ENCODE measurements around the gene JAK1.
A peak's percentile ranks its signal among the peaks of the same experiment; 100 is the strongest.
"Not testable (repeated sequence)": the region's sequence is repeated elsewhere in the genome, so short reads cannot be mapped to it uniquely, and the experiment has no call there.

Gene JAK1

GRCh38 chr1:64950284-64950809, 16.0 kb downstream of the JAK1 start:
- no peak for DNase-seq (ENCODE audit: low read depth in 2 of 2, low spot score in 1 of 2)

GRCh38 chr1:64948905-64949833, 17.2 kb downstream of the JAK1 start:
- no peak for DNase-seq (ENCODE audit: low read depth in 2 of 2, low spot score in 1 of 2)

- DNase-seq (ENCODE audit: low read depth in 2 of 2, low spot score in 1 of 2), result no peak
Observed at GRCh38 chr1:64948216-64948615, 18.1 kb downstream of the JAK1 start.

GRCh38 chr1:64946916-64947315, 19.4 kb downstream of the JAK1 start:
- no peak for DNase-seq (ENCODE audit: low read depth in 2 of 2, low spot score in 1 of 2)

DNA sequence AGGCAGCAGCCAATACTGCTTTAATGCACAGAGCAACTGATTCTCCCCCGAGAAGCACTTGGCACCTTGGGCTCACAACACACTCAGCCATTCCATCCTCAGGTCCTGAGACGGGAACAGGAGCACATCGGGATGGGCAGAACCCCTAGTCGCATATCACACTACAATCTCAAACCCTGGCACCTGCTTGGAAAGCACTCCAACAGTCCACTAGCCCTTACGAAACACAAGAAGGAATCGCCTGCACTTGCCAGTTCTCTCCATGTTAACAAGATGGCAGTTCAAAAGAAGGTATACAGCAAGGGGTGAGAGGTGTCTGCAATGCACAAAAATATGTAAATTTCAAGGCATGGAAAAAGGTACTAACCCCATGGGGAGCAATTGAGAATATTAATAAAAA, 21.4 kb downstream of the JAK1 start:
- no peak for DNase-seq (ENCODE audit: low read depth in 2 of 2, low spot score in 1 of 2)

- DNase-seq (ENCODE audit: low read depth in 2 of 2, low spot score in 1 of 2), result no peak
Observed at GRCh38 chr1:64942675-64943074, 23.7 kb downstream of the JAK1 start.

DNA sequence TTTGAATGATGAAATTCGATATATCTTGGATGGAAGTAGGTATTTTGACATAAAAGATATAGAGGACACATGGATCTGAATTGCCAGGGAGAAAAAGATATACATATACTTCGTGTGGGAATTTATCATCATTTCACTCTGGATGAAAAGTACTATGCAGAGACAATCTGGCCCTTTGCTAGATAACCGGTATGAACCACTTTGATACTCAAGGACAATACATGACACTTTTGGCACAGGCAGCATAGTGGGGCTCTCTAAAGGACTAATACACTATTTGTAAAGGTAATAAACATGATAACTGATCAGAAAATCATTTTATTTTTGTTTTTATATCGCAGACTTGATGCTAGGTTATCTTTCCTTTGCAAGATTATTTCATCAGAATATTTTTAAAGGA, 24.2 kb downstream of the JAK1 start:
- no peak for DNase-seq (ENCODE audit: low read depth in 2 of 2, low spot score in 1 of 2)

DNA sequence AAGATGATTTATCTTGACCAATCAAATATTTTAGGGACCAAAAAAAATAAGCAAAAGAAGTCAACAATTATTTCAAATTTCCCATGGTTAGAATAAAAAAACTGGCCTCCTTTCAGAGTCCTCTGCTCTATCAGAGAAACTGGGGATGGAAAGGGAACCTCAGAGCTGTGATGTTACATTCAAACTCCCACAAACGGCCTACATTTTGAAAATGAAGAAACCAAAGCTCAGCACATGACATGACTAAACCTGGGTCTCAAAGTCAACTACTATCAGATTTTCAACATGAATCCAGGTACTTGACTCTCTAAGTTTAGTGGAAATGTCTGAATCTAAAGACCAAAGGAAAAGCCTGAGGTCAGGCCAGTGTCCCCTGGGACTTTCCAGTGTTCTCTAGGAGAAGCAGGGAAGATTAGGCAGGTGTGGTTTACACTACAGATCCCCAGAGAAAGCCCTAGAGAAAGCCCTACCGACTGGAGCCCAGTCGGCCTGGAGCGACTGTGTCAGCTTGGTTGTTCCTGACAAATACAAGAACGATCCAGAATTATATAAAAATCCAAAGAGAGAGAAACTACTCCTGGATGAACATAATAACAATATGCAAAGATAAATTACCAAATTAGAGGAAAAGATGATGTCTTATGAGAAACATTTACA, 24.8 kb downstream of the JAK1 start:
- DNase-seq (ENCODE audit: low read depth in 2 of 2, low spot score in 1 of 2), result no peak

DNA sequence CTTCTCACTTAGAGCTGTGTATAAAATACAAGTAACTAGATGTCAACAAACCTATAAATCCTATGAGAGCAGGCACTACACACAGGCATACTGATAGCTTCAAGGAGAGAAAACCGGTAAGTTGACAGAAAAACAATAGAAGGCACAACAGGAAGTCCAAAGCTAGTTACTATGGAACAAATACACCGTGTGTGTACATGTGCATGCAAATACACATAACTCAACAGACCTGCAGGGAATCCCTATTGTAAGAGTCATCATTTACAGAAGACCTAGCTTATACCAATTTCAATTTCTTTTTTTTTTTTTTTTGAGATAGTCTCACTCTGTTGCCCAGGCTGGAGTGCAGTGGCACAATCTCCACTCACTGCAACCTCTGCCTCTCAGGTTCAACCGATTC, 26.3 kb downstream of the JAK1 start:
- DNase-seq (ENCODE audit: low read depth in 2 of 2, low spot score in 1 of 2), result no peak

DNA sequence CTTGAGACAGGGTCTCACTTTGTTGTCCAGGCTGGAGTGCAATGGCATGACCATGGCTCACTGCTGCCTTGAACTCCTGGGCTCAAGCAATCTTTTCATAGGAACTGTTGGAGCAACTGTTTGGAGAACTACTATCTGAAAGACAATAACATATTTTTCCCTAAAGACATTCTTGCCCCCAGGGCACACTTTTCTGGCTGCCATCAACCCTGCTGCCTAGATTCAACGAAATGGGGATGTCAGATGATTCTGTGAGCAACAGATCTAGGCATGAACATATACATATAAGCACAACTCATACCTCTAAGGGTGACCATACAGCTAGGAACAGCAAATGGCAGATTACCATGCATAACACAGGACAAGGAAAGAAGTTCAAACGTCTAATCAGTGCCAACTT, 27.4 kb downstream of the JAK1 start:
- no peak for DNase-seq (ENCODE audit: low read depth in 2 of 2, low spot score in 1 of 2)

GRCh38 chr1:64936956-64937355, 29.4 kb downstream of the JAK1 start:
- no peak for DNase-seq (ENCODE audit: low read depth in 2 of 2, low spot score in 1 of 2)

DNA sequence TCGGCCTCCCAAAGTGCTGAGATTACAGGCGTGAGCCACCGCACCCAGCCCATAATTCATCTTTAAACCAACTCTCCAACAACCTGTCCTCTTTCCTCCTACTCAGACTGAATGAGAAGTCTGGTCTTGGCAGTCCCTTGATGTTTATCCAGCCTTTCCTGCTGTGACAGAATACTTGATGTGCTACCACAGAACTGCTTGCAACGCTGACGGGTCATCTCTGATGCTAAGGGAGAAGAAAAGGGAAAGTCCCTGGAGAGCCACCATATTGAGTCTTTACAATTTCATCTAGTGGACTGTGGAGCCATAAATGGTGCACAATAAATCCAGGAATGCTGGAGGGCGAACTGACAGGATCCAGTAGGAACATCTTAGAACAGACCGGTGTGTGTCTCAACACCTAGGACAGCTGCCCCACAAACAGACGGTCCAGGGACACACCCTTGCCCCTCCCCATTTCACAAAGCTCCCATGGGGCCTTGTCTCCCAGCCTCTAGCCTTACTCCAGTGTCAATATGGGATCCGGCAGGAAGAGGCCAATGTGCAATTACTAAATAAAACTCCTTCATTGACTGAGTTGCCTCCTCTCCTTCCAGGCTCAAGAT, 30.7 kb downstream of the JAK1 start:
- no peak for DNase-seq (ENCODE audit: low read depth in 2 of 2, low spot score in 1 of 2)

DNA sequence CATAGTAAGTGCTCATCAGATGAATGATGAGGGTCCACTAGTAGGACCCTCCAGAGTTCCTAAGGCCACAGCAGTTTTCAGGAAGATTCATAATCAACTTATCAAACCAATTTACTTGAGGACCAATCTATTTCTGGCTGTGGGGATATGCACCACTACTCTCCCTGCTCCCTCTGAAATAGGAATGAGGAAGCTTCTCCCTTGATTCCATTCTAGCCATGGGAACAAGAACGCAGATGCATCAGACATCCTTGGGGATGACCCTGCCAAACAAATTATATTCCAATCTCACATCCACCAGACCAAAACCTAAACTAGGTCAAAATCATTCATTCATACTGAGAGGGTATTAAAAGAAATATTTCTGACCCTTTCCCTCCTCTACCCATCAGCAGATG, 31.5 kb downstream of the JAK1 start:
- DNase-seq (ENCODE audit: low read depth in 2 of 2, low spot score in 1 of 2), result no peak

DNA sequence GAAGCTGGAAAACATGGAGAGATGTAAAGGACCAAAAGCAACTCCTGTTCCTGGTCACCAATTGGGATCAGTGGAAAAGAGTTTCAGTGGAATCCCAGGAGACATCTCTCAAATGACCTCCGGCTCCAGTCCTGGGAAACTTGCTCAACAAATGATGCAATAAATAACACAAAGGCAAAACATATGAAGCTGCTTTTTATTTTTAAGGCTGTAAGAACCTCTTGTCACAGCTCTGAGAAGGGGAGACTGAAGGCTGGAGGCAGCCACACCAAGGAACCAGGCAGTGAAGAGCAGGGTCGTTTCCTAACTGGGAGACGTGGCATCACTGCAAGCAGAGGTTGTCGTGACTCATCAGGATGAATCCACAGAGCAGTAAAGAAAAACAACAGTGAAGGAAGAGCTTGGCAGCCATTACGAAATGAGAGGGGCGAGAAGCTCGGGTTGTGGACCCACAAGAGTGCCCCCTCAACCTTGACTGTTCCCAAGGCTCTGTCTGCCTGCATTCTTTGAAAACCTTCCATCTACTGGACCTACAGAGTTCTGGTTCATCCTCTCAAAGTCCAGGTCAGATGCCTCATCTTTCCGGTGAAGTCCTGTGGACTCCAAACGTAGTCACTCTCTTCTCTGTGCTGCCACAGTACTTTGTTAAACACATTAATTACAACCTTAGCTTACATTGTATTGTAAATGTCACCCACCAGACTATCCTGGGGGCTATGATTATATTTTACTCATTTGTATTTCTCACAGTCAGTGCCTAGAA, 32.1 kb downstream of the JAK1 start:
- no peak for DNase-seq (ENCODE audit: low read depth in 2 of 2, low spot score in 1 of 2)

DNA sequence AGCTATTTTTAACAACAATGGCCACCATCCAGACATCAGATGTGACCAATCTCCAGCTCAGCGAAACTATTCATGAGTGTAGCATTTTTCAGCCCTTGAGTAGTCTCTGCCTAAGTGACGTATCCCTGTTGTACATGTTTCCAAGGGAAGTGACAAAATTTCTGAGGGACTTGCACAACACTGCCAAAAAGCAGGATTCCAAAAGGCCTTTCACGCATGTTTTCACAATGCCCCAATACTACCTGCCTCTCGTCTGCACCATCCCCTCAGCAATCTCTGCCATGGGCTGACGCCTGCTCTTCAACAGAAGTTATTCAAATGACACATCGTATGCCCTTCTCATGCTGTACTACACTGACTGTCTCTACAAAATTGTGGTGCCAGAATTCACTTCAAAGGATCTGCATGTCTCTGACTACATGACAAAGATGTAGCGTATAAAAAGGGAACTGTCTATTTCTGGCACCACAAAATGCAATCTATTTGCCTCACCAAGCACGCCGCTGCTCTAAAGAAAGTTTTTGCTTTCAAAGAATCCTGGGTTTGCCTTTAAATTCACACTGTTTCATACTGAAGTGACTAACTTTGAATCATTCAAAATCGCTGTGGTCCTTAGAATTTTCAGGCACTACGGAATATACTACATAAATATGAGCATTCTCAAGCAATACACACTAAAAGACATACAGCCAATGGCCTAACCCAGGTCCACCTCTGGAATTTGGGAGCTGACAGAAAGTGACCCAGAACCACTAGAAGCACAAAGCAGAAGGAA, 32.9 kb downstream of the JAK1 start:
- DNase-seq (ENCODE audit: low read depth in 2 of 2, low spot score in 1 of 2), result no peak

- no peak for DNase-seq (ENCODE audit: low read depth in 2 of 2, low spot score in 1 of 2)
Observed at GRCh38 chr1:64932962-64933295, 33.4 kb downstream of the JAK1 start.

DNA sequence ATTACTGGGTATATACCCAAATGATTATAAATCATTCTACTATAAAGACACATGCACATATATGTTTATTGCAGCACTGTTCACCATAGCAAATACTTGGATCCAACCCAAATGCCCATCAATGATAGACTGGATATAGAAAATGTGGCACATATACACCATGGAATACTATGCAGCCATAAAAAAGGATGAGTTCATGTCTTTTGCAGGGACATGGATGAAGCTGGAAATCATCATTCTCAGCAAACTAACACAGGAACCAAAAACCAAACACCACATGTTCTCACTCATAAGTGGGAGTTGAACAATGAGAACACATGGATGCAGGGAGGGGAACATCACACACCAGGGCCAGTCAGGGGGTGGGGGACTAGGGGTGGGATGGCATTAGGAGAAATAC, 35.7 kb downstream of the JAK1 start:
- not testable (repeated sequence) for DNase-seq (ENCODE audit: low read depth in 2 of 2, low spot score in 1 of 2)

GRCh38 chr1:64929221-64929620, 37.1 kb downstream of the JAK1 start:
- DNase-seq (ENCODE audit: low read depth in 2 of 2, low spot score in 1 of 2), result no peak

DNA sequence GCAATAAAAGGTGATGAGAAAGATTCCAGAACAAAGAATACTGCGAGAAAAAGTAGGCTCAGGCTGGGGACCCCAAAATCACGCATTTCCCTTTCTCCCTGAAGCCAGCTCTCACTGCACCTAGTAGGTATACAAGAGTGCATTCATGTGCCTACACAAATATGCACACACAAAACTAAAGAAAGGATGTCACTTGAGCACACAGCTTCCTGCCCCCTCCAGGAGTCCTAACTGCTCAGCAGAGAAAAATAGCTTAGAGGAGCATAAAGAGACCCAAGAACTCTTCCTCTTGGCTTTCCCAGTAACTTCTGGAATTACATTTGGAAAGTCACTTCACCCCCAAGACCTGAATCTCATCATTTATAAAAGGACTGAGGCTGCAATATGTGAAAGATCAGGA, 38.0 kb downstream of the JAK1 start:
- no peak for DNase-seq (ENCODE audit: low read depth in 2 of 2, low spot score in 1 of 2)

DNA sequence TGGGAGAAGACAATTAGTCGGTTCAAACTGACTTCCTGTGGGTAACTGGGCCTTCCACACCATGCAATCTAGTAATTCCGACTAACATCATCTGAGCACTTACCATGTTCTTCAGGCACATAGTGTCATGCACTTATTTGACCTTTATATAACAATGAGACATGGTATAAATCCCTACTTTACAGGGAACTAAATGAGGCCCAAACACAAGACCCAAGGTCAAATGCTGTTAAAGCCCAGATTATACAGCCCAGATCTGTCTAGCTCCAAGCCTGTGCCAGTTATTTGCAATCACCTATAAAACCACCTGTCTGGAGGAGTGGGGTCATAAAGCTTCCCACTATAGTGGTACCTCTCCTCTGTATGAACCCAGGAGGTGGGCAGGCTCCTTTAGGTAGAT, 40.8 kb downstream of the JAK1 start:
- no peak for DNase-seq (ENCODE audit: low read depth in 2 of 2, low spot score in 1 of 2)

- DNase-seq (ENCODE audit: low read depth in 2 of 2, low spot score in 1 of 2), result peak in 1 of 2 donors; percentile 17
Observed at GRCh38 chr1:64923294-64923718, 43.0 kb downstream of the JAK1 start.

Data from stimulated activated CD8-positive, alpha-beta memory T cell treated with anti-CD3 and anti-CD28 coated beads, Interleukin-4, amount 100 ng/mL, for 1 hour (primary cell).